Pancreas (tissue), 10 donors: Measurements from ENCODE around the gene KBTBD7. TPM values are rescaled to one million over a fixed set of nuclear protein-coding genes. Genes with fewer than 3 reads are reported as not detected.

ENCODE experiments used
- ATAC-seq, 4 donors: fragments of 200-7000 bp; cut with Tn5 transposase; one replicate each; pipeline versions ENCODE4 v1.8.0 to v1.9.1; 2020; ENCODE audit warnings: mild to moderate bottlenecking in 4 of 4, moderate library complexity in 4 of 4
- DNase-seq, 6 donors: peaks; one replicate each; pipeline ENCODE4 v3.0.0-alpha.2; 2020
- FAIRE-seq: peaks from 2 replicates; lab custom pipeline; 2012; peaks lifted over from hg19 to GRCh38; lab: Jason Lieb, UNC
- H3K27ac ChIP-seq, 4 donors: fragments of 200-600 bp; sonication (generic); 1 replicate in 3 of 4; 2 replicates in 1 of 4; pipeline versions ENCODE4 v1.5.0 to v1.8.0; 2020
- H3K27me3 ChIP-seq, 4 donors: fragments of 200-600 bp; one replicate each; pipeline ENCODE4 v1.8.0; 2021
- H3K36me3 ChIP-seq, 3 donors: fragments of 200-600 bp; sonication (generic) in 1 of 3; one replicate each; pipeline versions ENCODE4 v1.5.0 to v1.8.0; 2020 to 2021
- H3K4me1 ChIP-seq, 3 donors: fragments of 200-600 bp; one replicate each; pipeline ENCODE4 v1.8.0; 2021
- H3K4me3 ChIP-seq, 4 donors: fragments of 200-600 bp; sonication (generic) in 2 of 4; one replicate each; pipeline versions ENCODE4 v1.5.0 to v1.8.0; 2020 to 2021
- H3K9me3 ChIP-seq, 4 donors: fragments of 200-600 bp; one replicate each; pipeline ENCODE4 v1.8.0; 2021
- CTCF ChIP-seq, 4 donors: fragments of 200-600 bp; sonication (generic) in 3 of 4; IDR thresholded peaks; one replicate each; pipeline versions ENCODE4 v1.5.0 to v1.8.0; 2021; ENCODE audit warnings: antibody characterized with exemption in 4 of 4
- WGBS, 2 donors: extraction: QIAGEN DNeasy Blood & Tissue Kit; methylation state at CpG; one replicate each; pipeline ENCODE4 v1.1.7; 2013; 5-methylcytosine and 5-hydroxymethylcytosine counted together
- intact Hi-C, 3 donors: fragments of 100-400 bp; cut with DNase I; formaldehyde crosslinking; loops; one replicate each; pipeline versions ENCODE4 v1.11.1 to v1.14.2; 2022
- polyA plus RNA-seq, 2 donors: library from polyadenylated mRNA; stranded (reverse); fragments of 200-250 nt; gene quantifications; one replicate each; pipeline ENCODE4 v1.2.3, GENCODE V29; 2013
- total RNA-seq, 6 donors: library from RNA; stranded (reverse); fragmentation: NEBNext Ultra II Directional in 4 of 6; extraction: Animal tissue kit (Norgen Biotek cat#: 25700) in 4 of 6; gene quantifications; one replicate each; pipeline versions ENCODE4 v1.2.1 to v1.2.4, GENCODE V29; 2021 to 2023
- donor health status: healthy with polysubstance abuse.
- donor health status: DM: no; HTN: no; CAD: no; lungs with moderate emphysema.
- donor health status: DM: no; HTN: no; CAD: no.
- donor health status: control.
- donor health status: control.
- donor health status: Bipolar disorder and iron deficiency.
- donor health status: DM: yes; HTN: yes; CAD: no.
- donor health status: DM: no; HTN: no; CAD: no.
- donor health status: DM: no; HTN: no; CAD: no.
- donor health status: DM: yes; HTN: yes; CAD: no.

The KBTBD7 gene
- total RNA-seq, result 1 to 10 TPM; 2.7 to 5.9 (median 4.1) TPM
- 1 to 10 TPM; 1.9 to 3.7 TPM for polyA plus RNA-seq

GRCh38 chr13:41193919-41194824 is at the start of gene KBTBD7:
Gene KBTBD7, minus strand, starts transcription at chr13:41194569. Its CDS starts 312 bp downstream, at chr13:41194257.
- H3K27ac ChIP-seq, result peak within 1 kb of the TSS; percentile 76 to 87 (median 86)
- peak within 1 kb of the TSS; percentile 55 to 82 (median 72) for H3K4me3 ChIP-seq
- H3K4me1 ChIP-seq, result peaks cover 6 to 21% (median 18%) of the 10 kb centered on the region in 3 donors
- WGBS, 2 donors, result 2 to 6% methylated on average over 65 to 66 of the region's 66 CpGs
- no peaks in the 10 kb centered on the region for H3K36me3 ChIP-seq
- no peaks in the 10 kb centered on the region for H3K27me3 ChIP-seq
- DNase-seq (peak; percentile 87 to 96 (median 92)), FAIRE-seq (peak; percentile 29), ATAC-seq (peak; percentile 98 to 100 (median 99))
- H3K9me3 ChIP-seq, result no peaks in the 10 kb centered on the region
- intact Hi-C loops, result loop anchor here in 1 of 3 donors (5.0 kb wide), 1 partner anchor 57 kb away; no protein-coding TSS in a partner anchor
- TF ChIP-seq CTCF (IDR thresholded peaks at IDR 0.05), result no peak

GRCh38 chr13:41241626-41242025 is 47.3 kb upstream of the KBTBD7 start:
- WGBS, 2 donors, result 92 to 93% methylated on average over 4 of the region's 4 CpGs
- TF ChIP-seq CTCF (IDR thresholded peaks at IDR 0.05), result no peak
- DNase-seq (no peak), ATAC-seq (no peak), FAIRE-seq (no peak)
- Histone ChIP-seq H3K4me1 (peaks cover 0 to 7% (median 6%) of the 10 kb centered on the region in 3 donors), H3K27ac (no peak overlapping the region), H3K27me3 (no peaks in the 10 kb centered on the region), H3K36me3 (no peaks in the 10 kb centered on the region), H3K4me3 (no peak overlapping the region), H3K9me3 (no peaks in the 10 kb centered on the region)
- intact Hi-C loops, result no loop called here

GRCh38 chr13:41236369-41236768 is 42.0 kb upstream of the KBTBD7 start:
- ATAC-seq, result peak; percentile 26 to 69 (median 50)
- Histone ChIP-seq H3K27ac (peak overlapping the region; percentile 25 to 70 (median 51)), H3K9me3 (no peaks in the 10 kb centered on the region), H3K36me3 (no peaks in the 10 kb centered on the region), H3K4me1 (peaks cover 22 to 32% (median 23%) of the 10 kb centered on the region in 3 donors), H3K4me3 (no peak overlapping the region), H3K27me3 (no peaks in the 10 kb centered on the region)
- WGBS, 2 donors, result 24 to 29% methylated on average over 1 of the region's 1 CpG
- FAIRE-seq, result no peak
- peak in 2 of 6 donors; percentile 17 to 43 for DNase-seq
- TF ChIP-seq CTCF (IDR thresholded peaks at IDR 0.05), result no peak
- intact Hi-C loops, result no loop called here

- DNase-seq (no peak), FAIRE-seq (no peak), ATAC-seq (peak; percentile 17 to 31 (median 25))
- Histone ChIP-seq H3K27ac (peak overlapping the region in 3 of 4 donors; percentile 2 to 85 (median 85)), H3K27me3 (no peaks in the 10 kb centered on the region), H3K36me3 (no peaks in the 10 kb centered on the region), H3K9me3 (no peaks in the 10 kb centered on the region), H3K4me3 (no peak overlapping the region), H3K4me1 (peaks cover 22 to 37% (median 31%) of the 10 kb centered on the region in 3 donors)
- intact Hi-C loops, result no loop called here
- TF ChIP-seq CTCF (IDR thresholded peaks at IDR 0.05), result no peak
- 54 to 57% methylated on average over 4 of the region's 4 CpGs for WGBS, 2 donors
Measured at GRCh38 chr13:41232578-41233480, 38.5 kb upstream of the KBTBD7 start.
